Panc1 (cell line): ENCODE results near the gene RIMBP2. TPM values are rescaled to one million over a fixed set of nuclear protein-coding genes. Genes with fewer than 3 reads are reported as not detected.

Experiments used
- ATAC-seq: fragments of 200-7000 bp; cut with Tn5 transposase; 2 replicates; pipeline ENCODE4 v1.9.1; 2020; ENCODE audit warnings: mild to moderate bottlenecking, moderate library complexity
- BruUV-seq: library from RNA; stranded (reverse); fragments of 400-500 nt; replicated peaks from 2 replicates; lab custom pipeline; 2021; lab: Mats Ljungman, UMichigan
- CTCF ChIA-PET: fragments of 300-600 bp; sonication (Branson Sonifier 250); formaldehyde crosslinking; loops from one replicate; lab custom pipeline; 2022; ENCODE audit warnings: antibody characterized with exemption; lab: Charles Lee
- POLR2A ChIA-PET: fragments of 300-600 bp; sonication (Branson Sonifier 250); formaldehyde crosslinking; loops from one replicate; lab custom pipeline; 2022; ENCODE audit warnings: antibody characterized with exemption; lab: Charles Lee
- DNase-seq: peaks from one replicate; pipeline ENCODE4 v3.0.0-alpha.2; 2010; ENCODE audit warnings: low read depth, low spot score
- H3K27ac ChIP-seq: 2 replicates; pipeline ENCODE4 v1.5.1; 2011; ENCODE audit warnings: mild to moderate bottlenecking, low read length, inconsistent platforms
- H3K27me3 ChIP-seq: fragments of 200-500 bp; sonication (Bioruptor generic); 2 replicates; pipeline ENCODE4 v1.6.0; 2014; ENCODE audit warnings: low read length, inconsistent platforms; ENCODE audit not compliant: control insufficient read depth, insufficient read depth
- H3K36me3 ChIP-seq: fragments of 200-500 bp; sonication (Bioruptor generic); 2 replicates; pipeline ENCODE4 v1.5.1; 2014; ENCODE audit warnings: inconsistent platforms, mild to moderate bottlenecking, low read length, moderate library complexity; ENCODE audit not compliant: control insufficient read depth, insufficient read depth
- H3K4me1 ChIP-seq: 2 replicates; pipeline ENCODE4 v1.5.1; 2011; ENCODE audit warnings: inconsistent platforms, mild to moderate bottlenecking, low read length, moderate library complexity; ENCODE audit not compliant: control insufficient read depth, insufficient read depth
- H3K4me3 ChIP-seq, 2 experiments: 2 replicates each; pipeline ENCODE4 v1.5.1; 2011 to 2012; ENCODE audit warnings: low read depth in 2 of 2, low read length in 2 of 2, mild to moderate bottlenecking in 2 of 2, inconsistent platforms in 1 of 2, moderate library complexity in 1 of 2
- H3K9me3 ChIP-seq: fragments of 200-500 bp; sonication (Bioruptor generic); 2 replicates; pipeline ENCODE4 v1.5.1; 2014; ENCODE audit warnings: low read depth, mild to moderate bottlenecking, inconsistent platforms, low read length, moderate library complexity; ENCODE audit not compliant: control insufficient read depth, insufficient read depth
- CTCF ChIP-seq: fragments of 450-650 bp; IDR thresholded peaks from 2 replicates; pipeline ENCODE4 v1.5.1; 2017; ENCODE audit warnings: mild to moderate bottlenecking
- POLR2AphosphoS5 ChIP-seq: IDR thresholded peaks from 2 replicates; pipeline ENCODE4 v1.6.1; 2012; ENCODE audit warnings: mild to moderate bottlenecking, low read depth, low read length, moderate library complexity
- REST ChIP-seq, 2 experiments: IDR thresholded peaks; 2 replicates each; pipeline ENCODE4 v1.6.1; 2011 to 2012; ENCODE audit warnings: low read depth in 2 of 2, control low read depth in 1 of 2, low read length in 1 of 2, mild to moderate bottlenecking in 1 of 2, moderate library complexity in 1 of 2; ENCODE audit not compliant: insufficient read depth in 1 of 2
- SIN3A ChIP-seq: IDR thresholded peaks from 2 replicates; pipeline ENCODE4 v1.6.1; 2012; ENCODE audit warnings: low read depth, mild to moderate bottlenecking, low read length, moderate library complexity, borderline replicate concordance; ENCODE audit not compliant: insufficient read depth
- TCF7L2 ChIP-seq: IDR thresholded peaks from 2 replicates; pipeline ENCODE4 v1.6.1; 2011; ENCODE audit warnings: mild to moderate bottlenecking, low read depth, low read length, inconsistent platforms
- in situ Hi-C: cut with HindIII; loops from 2 replicates; pipeline ENCODE4 v1.10.0; 2016; ENCODE audit warnings: low sequenced_read_pairs, low pct_unique_long_range_greater_than_20kb
- intact Hi-C: fragments of 100-400 bp; cut with micrococcal nuclease; formaldehyde crosslinking; loops from one replicate; pipeline ENCODE4 v1.10.0; 2022; ENCODE audit not compliant: unreplicated experiment
- total RNA-seq: library from RNA; stranded (reverse); gene quantifications from one replicate; pipeline ENCODE4 v1.2.1, GENCODE V29; 2021; ENCODE audit not compliant: unreplicated experiment

The RIMBP2 gene
- total RNA-seq, 1 experiment from 2014 or later, result not detected

- Histone ChIP-seq H3K9me3 (no peaks in the 10 kb centered on the region), H3K4me1 (no peaks in the 10 kb centered on the region), H3K27me3 (no peaks in the 10 kb centered on the region), H3K4me3 (no peak overlapping the region), H3K36me3 (no peaks in the 10 kb centered on the region), H3K27ac (no peak overlapping the region)
- intact Hi-C loops (no loop called here), in situ Hi-C loops (no loop called here)
- no peak for ATAC-seq
- ChIA-PET POLR2A (no interaction called here), CTCF (no interaction called here)
- no peak for DNase-seq
- TF ChIP-seq TCF7L2, result no peak
- TF ChIP-seq CTCF, result no peak
- no peak for TF ChIP-seq SIN3A
- no peak for TF ChIP-seq REST (IDR thresholded peaks at IDR 0.05; ENCODE audit: insufficient read depth in 1 of 2, low read depth in 2 of 2, low read length in 1 of 2)
- TF ChIP-seq POLR2AphosphoS5, result no peak
- no TSS peak for BruUV-seq
These were observed 95.8 kb downstream of the RIMBP2 start for GRCh38 chr12:130620281-130620680.

GRCh38 chr12:130619385-130620001 lies 96.6 kb downstream of the RIMBP2 start:
- in situ Hi-C loops, result no loop called here
- Histone ChIP-seq H3K4me1 (no peaks in the 10 kb centered on the region), H3K4me3 (no peak overlapping the region), H3K9me3 (no peaks in the 10 kb centered on the region), H3K27me3 (no peaks in the 10 kb centered on the region), H3K36me3 (no peaks in the 10 kb centered on the region), H3K27ac (no peak overlapping the region)
- BruUV-seq, result no TSS peak
- TF ChIP-seq REST (IDR thresholded peaks at IDR 0.05; ENCODE audit: insufficient read depth in 1 of 2, low read depth in 2 of 2, low read length in 1 of 2), result no peak
- TF ChIP-seq TCF7L2, result no peak
- TF ChIP-seq CTCF, result no peak
- TF ChIP-seq SIN3A, result no peak
- no peak for TF ChIP-seq POLR2AphosphoS5
- 0 out of 2 replicates have a peak, but pooled peaks have one; percentile 17 for ATAC-seq
- ChIA-PET CTCF (no interaction called here), POLR2A (no interaction called here)
- intact Hi-C loops, result no loop called here
- DNase-seq, result no peak
